HK-2 (cell line): ENCODE results near the gene RIPK4.

Source experiments
- DNase-seq: peaks from one replicate; pipeline ENCODE4 v3.0.0-alpha.2; 2018; ENCODE audit not compliant: unreplicated experiment

RIPK4 gene

GRCh38 chr21:41769111-41769510 is 2.3 kb upstream of the RIPK4 start:
- no peak for DNase-seq

GRCh38 chr21:41768437-41769042 is 1.7 kb upstream of the RIPK4 start:
- peak; percentile 41 for DNase-seq

GRCh38 chr21:41767606-41768436 is 969 bp upstream of the RIPK4 start:
- DNase-seq = peak; percentile 37

- peak; percentile 14 for DNase-seq
Observed at GRCh38 chr21:41765973-41766882, 624 bp downstream of the RIPK4 start.

GRCh38 chr21:41765420-41765821 is 1.4 kb downstream of the RIPK4 start:
- DNase-seq = no peak

- DNase-seq = peak; percentile 11
Observed at GRCh38 chr21:41764558-41765419, 2.1 kb downstream of the RIPK4 start.

- no peak for DNase-seq
Observed at GRCh38 chr21:41763996-41764395, 2.9 kb downstream of the RIPK4 start.

- no peak for DNase-seq
Observed at GRCh38 chr21:41763398-41763931, 3.4 kb downstream of the RIPK4 start.

- DNase-seq = no peak
Observed at GRCh38 chr21:41762753-41763152, 4.1 kb downstream of the RIPK4 start.

- no peak for DNase-seq
Observed at GRCh38 chr21:41761934-41762635, 4.8 kb downstream of the RIPK4 start.

GRCh38 chr21:41761211-41761933 is 5.5 kb downstream of the RIPK4 start:
- DNase-seq = no peak

GRCh38 chr21:41760411-41760810 is 6.4 kb downstream of the RIPK4 start:
- no peak for DNase-seq

- DNase-seq = no peak
Observed at GRCh38 chr21:41759926-41760325, 6.9 kb downstream of the RIPK4 start.

- DNase-seq = no peak
Observed at GRCh38 chr21:41759214-41759840, 7.5 kb downstream of the RIPK4 start.

GRCh38 chr21:41758550-41758949 is 8.3 kb downstream of the RIPK4 start:
- no peak for DNase-seq

- DNase-seq = no peak
Observed at GRCh38 chr21:41755934-41756773, 10.7 kb downstream of the RIPK4 start.

- DNase-seq = no peak
Observed at GRCh38 chr21:41755258-41755933, 11.5 kb downstream of the RIPK4 start.

- no peak for DNase-seq
Observed at GRCh38 chr21:41754479-41754891, 12.4 kb downstream of the RIPK4 start.
